ENCODE measurements around the gene RAB7A. TPM values are rescaled to one million over a fixed set of nuclear protein-coding genes. Genes with fewer than 3 reads are reported as not detected.

Gene RAB7A
- total RNA-seq, 1 experiment from 2014 or later: 491 TPM

DNA sequence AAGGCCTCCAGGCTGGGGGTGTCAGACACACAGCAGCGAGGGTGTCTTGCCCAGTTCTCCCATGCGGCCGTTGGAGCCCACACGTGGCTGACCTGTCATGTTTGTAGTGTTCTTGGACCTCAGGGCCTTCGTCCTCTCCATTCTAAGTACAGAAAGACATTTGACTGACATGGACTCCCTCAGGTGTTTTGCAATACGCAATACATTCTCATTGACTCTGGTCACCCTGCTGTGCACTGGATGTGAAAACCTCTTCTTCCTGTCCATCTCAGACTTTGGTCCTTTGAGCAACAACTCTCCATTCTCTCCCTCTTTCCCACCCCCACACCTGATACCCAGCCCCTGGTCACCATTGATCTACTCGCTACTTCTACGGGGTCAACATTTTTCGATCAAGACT lies 124.6 kb downstream of the RAB7A start:
- intact Hi-C loops (cut with micrococcal nuclease; ENCODE audit: unreplicated experiment): no loop called here
- CTCF ChIA-PET: no interaction called here
- DNase-seq: no peak
- peaks cover 10% of the 10 kb centered on the region for H3K9me3 Mint-ChIP-seq (ENCODE audit: low read depth, unreplicated experiment)
- BruUV-seq (replicated peaks): no TSS peak
- no peak overlapping the region for H3K4me3 Mint-ChIP-seq (ENCODE audit: low read depth, unreplicated experiment)
- no peak overlapping the region for H3K27ac Mint-ChIP-seq (ENCODE audit: unreplicated experiment)
- TF ChIP-seq, protein P1, sequence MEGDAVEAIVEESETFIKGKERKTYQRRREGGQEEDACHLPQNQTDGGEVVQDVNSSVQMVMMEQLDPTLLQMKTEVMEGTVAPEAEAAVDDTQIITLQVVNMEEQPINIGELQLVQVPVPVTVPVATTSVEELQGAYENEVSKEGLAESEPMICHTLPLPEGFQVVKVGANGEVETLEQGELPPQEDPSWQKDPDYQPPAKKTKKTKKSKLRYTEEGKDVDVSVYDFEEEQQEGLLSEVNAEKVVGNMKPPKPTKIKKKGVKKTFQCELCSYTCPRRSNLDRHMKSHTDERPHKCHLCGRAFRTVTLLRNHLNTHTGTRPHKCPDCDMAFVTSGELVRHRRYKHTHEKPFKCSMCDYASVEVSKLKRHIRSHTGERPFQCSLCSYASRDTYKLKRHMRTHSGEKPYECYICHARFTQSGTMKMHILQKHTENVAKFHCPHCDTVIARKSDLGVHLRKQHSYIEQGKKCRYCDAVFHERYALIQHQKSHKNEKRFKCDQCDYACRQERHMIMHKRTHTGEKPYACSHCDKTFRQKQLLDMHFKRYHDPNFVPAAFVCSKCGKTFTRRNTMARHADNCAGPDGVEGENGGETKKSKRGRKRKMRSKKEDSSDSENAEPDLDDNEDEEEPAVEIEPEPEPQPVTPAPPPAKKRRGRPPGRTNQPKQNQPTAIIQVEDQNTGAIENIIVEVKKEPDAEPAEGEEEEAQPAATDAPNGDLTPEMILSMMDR (IDR thresholded peaks at IDR 0.05; ENCODE audit: unreplicated experiment): no peak
- H3K36me3 Mint-ChIP-seq (ENCODE audit: insufficient read depth, unreplicated experiment): no peaks in the 10 kb centered on the region
- H3K27me3 Mint-ChIP-seq (ENCODE audit: unreplicated experiment): peaks cover 26% of the 10 kb centered on the region
- H3K4me1 Mint-ChIP-seq (ENCODE audit: low read depth, unreplicated experiment): peaks cover 8% of the 10 kb centered on the region

DNA sequence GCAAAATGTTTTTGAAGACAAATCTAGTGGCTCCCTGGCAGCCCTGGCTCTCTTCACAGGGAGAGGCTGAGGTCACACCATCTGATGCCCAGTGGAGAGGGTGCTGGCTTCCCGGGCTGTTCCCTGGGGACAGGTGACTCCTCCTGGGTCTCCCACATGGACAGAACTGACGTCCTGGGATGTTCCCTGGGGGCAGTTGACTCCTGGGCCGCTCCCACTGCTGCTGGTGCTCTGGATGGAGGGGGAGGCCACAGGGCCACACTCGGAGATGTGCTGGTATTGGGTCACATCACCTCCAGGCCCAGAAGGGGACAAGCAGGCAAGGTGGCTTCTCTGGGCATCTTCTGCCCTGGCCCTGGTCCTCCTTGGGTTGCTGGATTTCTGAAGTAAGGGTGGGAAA lies 125.6 kb downstream of the RAB7A start:
- Mint-ChIP-seq H3K27me3 (ENCODE audit: unreplicated experiment) (peaks cover 20% of the 10 kb centered on the region), H3K27ac (ENCODE audit: unreplicated experiment) (no peak overlapping the region), H3K36me3 (ENCODE audit: insufficient read depth, unreplicated experiment) (no peaks in the 10 kb centered on the region), H3K9me3 (ENCODE audit: low read depth, unreplicated experiment) (peaks cover 10% of the 10 kb centered on the region), H3K4me1 (ENCODE audit: low read depth, unreplicated experiment) (no peaks in the 10 kb centered on the region), H3K4me3 (ENCODE audit: low read depth, unreplicated experiment) (no peak overlapping the region)
- TF ChIP-seq, protein P1 (IDR thresholded peaks at IDR 0.05; ENCODE audit: unreplicated experiment): no peak
- no peak for DNase-seq
- intact Hi-C loops (cut with micrococcal nuclease; ENCODE audit: unreplicated experiment): no loop called here
- BruUV-seq (replicated peaks): no TSS peak
- CTCF ChIA-PET: no interaction called here

DNA sequence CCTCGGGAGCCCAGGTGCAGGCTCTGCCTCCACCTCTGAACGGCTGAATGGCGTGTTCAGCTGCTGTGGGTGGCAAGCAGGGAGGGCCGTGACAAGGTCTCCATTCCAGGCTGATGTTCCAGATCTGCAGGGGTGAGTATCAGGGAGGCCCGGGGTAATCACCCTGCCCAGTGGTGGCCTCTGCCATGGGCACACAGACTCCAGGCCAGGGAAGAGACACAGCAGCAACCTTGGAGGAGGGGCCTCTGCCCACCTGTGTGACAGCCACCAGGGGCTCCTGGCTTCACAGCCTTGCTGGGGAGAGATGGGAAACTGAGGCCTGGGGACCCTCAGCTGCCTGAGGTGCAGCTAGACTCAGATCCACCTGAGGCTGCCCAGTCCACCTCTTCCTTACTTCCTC lies 127.8 kb downstream of the RAB7A start:
- Mint-ChIP-seq H3K27ac (ENCODE audit: unreplicated experiment) (no peak overlapping the region), H3K4me1 (ENCODE audit: low read depth, unreplicated experiment) (no peaks in the 10 kb centered on the region), H3K4me3 (ENCODE audit: low read depth, unreplicated experiment) (no peak overlapping the region), H3K27me3 (ENCODE audit: unreplicated experiment) (peaks cover 17% of the 10 kb centered on the region), H3K36me3 (ENCODE audit: insufficient read depth, unreplicated experiment) (peaks cover 7% of the 10 kb centered on the region), H3K9me3 (ENCODE audit: low read depth, unreplicated experiment) (peaks cover 25% of the 10 kb centered on the region)
- intact Hi-C loops (cut with micrococcal nuclease; ENCODE audit: unreplicated experiment): no loop called here
- no TSS peak for BruUV-seq (replicated peaks)
- CTCF ChIA-PET: no interaction called here
- TF ChIP-seq, protein P1 (IDR thresholded peaks at IDR 0.05; ENCODE audit: unreplicated experiment): no peak
- no peak for DNase-seq

DNA sequence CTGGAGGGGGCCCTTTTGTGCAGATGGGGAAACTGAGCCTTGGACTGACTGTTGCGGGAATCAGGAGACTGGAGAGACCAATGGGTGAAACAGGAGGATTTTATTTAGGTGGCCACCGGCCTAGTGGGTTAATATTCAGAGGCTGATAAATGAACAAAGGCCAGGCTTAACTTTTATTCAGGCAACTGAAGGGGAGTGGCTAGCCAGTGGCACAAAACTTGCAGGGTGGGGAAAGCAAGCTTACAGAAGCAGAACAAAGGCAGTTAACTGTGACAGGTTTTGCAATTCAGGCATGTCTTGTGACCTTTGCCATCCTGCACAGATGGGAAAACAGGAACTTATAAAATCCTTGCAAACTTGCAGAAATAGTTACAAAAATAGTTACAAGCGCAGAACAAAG lies 128.5 kb downstream of the RAB7A start:
- DNase-seq: no peak
- TF ChIP-seq, protein P1 (IDR thresholded peaks at IDR 0.05; ENCODE audit: unreplicated experiment): no peak
- Mint-ChIP-seq H3K4me1 (ENCODE audit: low read depth, unreplicated experiment) (no peaks in the 10 kb centered on the region), H3K27ac (ENCODE audit: unreplicated experiment) (no peak overlapping the region), H3K36me3 (ENCODE audit: insufficient read depth, unreplicated experiment) (peaks cover 7% of the 10 kb centered on the region), H3K27me3 (ENCODE audit: unreplicated experiment) (peaks cover 10% of the 10 kb centered on the region), H3K4me3 (ENCODE audit: low read depth, unreplicated experiment) (no peak overlapping the region), H3K9me3 (ENCODE audit: low read depth, unreplicated experiment) (peaks cover 30% of the 10 kb centered on the region)
- CTCF ChIA-PET: no interaction called here
- intact Hi-C loops (cut with micrococcal nuclease; ENCODE audit: unreplicated experiment): no loop called here
- BruUV-seq (replicated peaks): no TSS peak
